ENCODE data around the gene CLOCK.

CLOCK gene

DNA sequence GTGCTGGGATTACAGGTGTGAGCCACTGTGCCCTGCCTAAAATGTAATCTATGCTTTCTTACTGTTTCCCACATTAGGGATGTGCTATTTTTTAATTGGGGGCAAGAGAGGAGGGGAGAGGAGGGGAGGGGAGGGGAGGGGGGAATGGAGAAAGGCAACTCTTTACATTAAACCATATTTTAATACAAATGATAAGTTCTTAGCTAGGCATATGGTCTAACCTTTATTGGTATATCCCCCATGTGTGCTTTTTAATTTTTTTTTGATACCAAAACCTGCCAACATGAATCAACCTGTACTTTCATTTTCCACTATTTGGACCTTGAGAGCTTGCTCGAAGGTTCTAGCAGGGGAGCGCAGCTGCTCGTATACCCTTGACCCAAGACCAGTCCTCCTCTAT lies 6.4 kb downstream of the CLOCK start:
- DNase-seq: no peak

DNA sequence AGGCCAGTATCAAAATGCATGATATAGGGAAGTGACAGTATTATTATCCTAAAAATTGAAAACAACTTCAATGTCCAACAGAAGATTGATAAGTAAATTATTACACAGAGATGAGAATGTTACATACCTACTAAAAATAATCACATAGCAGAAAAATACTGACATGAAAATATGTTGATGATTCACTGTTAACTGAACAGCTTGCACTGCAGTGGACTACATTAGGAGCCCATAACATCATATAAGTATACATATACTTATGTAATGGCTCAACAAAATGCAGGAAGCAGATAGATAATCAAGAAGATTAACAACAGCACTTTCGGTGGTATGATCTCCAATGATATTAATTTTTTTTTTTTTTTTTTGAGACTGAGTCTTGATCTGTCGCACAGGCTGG lies 7.1 kb downstream of the CLOCK start:
- no peak for DNase-seq

- DNase-seq: no peak
Observed at GRCh38 chr4:55538531-55538930, 8.2 kb downstream of the CLOCK start.

GRCh38 chr4:55534306-55534705 lies 12.4 kb downstream of the CLOCK start:
- no peak for DNase-seq

DNA sequence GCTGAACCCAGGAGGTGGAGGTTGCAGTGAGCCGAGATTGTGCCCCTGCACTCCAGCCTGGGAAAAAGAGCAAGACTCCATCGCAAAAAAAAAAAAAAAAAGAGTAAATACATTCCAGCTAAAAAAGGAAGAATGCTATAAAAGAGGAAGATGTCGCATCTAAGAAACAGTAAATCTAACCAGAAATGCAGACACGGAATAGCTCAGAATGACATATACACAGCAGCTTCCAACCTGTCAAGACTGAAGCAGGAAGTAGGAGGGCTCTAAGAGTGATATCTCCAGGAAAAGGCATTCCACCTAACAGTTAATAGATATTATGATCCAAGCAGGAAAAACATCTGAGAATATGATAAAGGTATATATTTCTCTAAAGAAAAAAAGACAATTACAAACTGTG lies 16.0 kb downstream of the CLOCK start:
- DNase-seq: no peak

GRCh38 chr4:55530167-55530566 lies 16.5 kb downstream of the CLOCK start:
- no peak for DNase-seq

- no peak for DNase-seq
Observed at GRCh38 chr4:55528491-55528890, 18.2 kb downstream of the CLOCK start.

GRCh38 chr4:55524844-55525571 lies 21.7 kb downstream of the CLOCK start:
- DNase-seq: no peak

DNA sequence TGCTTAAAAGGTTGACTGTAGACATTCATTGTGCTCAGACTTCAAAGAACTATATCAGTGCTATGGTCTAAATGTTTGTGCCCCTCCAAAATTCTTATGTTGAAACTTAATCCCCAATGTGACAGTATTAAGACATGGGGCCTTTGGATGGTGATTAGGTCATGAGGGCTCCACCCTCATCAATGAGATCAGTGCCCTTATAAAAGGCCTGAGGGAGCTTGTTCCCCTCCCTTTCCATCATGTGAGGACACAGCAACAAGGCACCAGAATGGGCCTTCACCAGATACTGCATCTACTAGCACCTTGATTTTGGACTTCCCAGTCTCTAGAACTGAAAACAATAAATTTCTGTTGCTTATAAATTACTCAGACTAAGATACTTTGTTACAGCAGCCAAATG lies 28.3 kb downstream of the CLOCK start:
- no peak for DNase-seq

- DNase-seq: no peak
Observed at GRCh38 chr4:55517526-55518229, 29.0 kb downstream of the CLOCK start.

- DNase-seq: no peak
Observed at GRCh38 chr4:55512922-55513571, 33.7 kb downstream of the CLOCK start.

GRCh38 chr4:55512077-55512476 lies 34.6 kb downstream of the CLOCK start:
- no peak for DNase-seq

GRCh38 chr4:55510685-55511084 lies 36.0 kb downstream of the CLOCK start:
- DNase-seq: no peak

- no peak for DNase-seq
Observed at GRCh38 chr4:55509266-55509665, 37.4 kb downstream of the CLOCK start.

DNA sequence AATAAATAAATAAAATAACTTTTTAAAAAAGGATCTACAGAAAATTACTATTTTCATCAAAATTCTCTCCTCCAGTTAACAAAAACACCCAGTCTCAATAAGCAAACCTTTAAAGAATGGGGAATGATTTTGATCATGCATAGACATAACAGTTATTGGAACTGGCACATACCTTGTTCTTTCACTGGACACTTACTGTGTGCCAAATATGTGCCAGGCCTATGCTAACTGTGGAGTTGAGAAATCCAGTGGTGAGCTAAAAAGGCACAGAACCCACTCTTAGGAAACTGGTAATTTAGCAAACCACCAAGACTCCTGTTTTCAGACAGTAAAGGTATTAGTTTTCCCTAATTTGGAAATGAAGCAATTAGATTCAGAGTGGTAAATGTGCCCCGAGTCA lies 39.1 kb downstream of the CLOCK start:
- no peak for DNase-seq

- no peak for DNase-seq
Observed at GRCh38 chr4:55503169-55503568, 43.5 kb downstream of the CLOCK start.

- no peak for DNase-seq
Observed at GRCh38 chr4:55500072-55500471, 46.6 kb downstream of the CLOCK start.

GRCh38 chr4:55499495-55499894 lies 47.2 kb downstream of the CLOCK start:
- DNase-seq: no peak

GRCh38 chr4:55498051-55498450 lies 48.7 kb downstream of the CLOCK start:
- DNase-seq: no peak

DNA sequence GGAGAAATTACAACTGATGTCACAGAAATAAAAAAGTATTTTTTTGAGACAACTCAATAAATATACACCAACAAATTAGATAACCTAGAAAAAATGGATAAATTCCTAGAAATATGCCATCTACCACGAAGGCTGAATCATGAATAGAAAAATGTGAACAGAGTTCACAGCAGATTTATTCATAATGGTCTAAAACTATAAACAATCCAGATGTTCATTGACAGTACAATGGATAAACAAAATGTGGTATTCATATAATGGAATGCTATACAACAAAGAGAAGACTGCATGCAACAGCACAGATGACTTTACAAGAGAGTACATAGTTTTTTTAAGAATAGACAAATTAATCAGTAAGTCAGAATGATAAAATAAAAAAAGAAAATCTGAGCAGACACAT lies 55.2 kb downstream of the CLOCK start:
- DNase-seq: no peak

GRCh38 chr4:55488716-55489115 lies 58.0 kb downstream of the CLOCK start:
- no peak for DNase-seq

DNA sequence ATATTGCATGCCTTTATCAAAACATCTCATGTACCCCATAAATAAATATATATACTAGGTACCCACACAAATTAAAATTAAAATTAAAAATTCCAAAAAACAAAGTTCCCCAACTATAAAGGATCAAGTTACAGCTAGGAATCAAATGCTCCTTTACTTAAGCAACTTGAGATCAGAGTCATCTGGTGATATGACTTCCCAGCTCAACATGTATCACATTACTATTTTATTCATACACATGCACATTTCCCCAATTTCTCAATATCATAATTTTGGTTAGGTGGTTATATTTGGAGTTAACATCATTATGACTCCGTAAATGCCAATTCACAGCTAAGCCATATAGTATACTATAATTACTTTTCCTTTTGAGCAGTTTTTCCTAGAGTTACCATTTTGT lies 60.9 kb downstream of the CLOCK start:
- no peak for DNase-seq

DNA sequence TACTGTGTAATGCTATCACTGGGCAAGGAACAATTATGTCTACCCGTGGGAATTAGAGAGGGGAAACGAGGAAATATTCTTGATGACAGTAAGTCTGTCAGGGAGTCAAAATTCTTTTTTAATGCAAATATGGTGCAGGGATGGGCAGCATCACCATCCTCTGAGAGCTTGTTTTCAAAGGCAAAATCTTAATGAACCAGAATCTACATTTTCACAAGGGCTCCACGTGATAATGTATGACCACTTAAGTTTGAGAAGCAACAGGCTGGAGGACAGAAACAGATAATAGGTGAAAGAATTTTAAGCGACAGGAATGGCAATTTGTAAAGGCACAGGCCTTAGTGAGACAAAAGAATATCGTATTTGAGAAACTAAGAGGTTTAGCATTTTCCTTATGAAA lies 63.4 kb downstream of the CLOCK start:
- no peak for DNase-seq
